GM21529 (cell line): ENCODE results near the gene PCDHGA1.
A peak's percentile ranks its signal among the peaks of the same experiment; 100 is the strongest.
"Not testable (repeated sequence)": the region's sequence is repeated elsewhere in the genome, so short reads cannot be mapped to it uniquely, and the experiment has no call there.

Experiments used
- ATAC-seq: cut with Tn5 transposase; IDR thresholded peaks from one replicate; pipeline ENCODE4 v1.9.1; 2021; ENCODE audit not compliant: unreplicated experiment

Gene PCDHGA1

GRCh38 chr5:141409598-141410306, 79.4 kb downstream of the PCDHGA1 start:
- ATAC-seq, result no peak

- ATAC-seq, result no peak
Measured at GRCh38 chr5:141411575-141411974, 81.3 kb downstream of the PCDHGA1 start.

- ATAC-seq, result peak; percentile 68
Measured at GRCh38 chr5:141412854-141413539, 82.7 kb downstream of the PCDHGA1 start, which contains the start of gene PCDHGA10. TSS of gene PCDHGA10 (plus strand) at chr5:141412987. CDS start at chr5:141413176, 189 bp downstream.

GRCh38 chr5:141413540-141414069, 83.3 kb downstream of the PCDHGA1 start:
- ATAC-seq, result no peak

GRCh38 chr5:141414548-141415274, 84.4 kb downstream of the PCDHGA1 start:
- not testable (repeated sequence) for ATAC-seq

GRCh38 chr5:141415275-141415618, 84.9 kb downstream of the PCDHGA1 start:
- not testable (repeated sequence) for ATAC-seq

- peak; percentile 73 for ATAC-seq
Measured at GRCh38 chr5:141417494-141418172, 87.3 kb downstream of the PCDHGA1 start, which contains the start of gene PCDHGB7. TSS of gene PCDHGB7 (plus strand) at chr5:141417677. CDS start at chr5:141417860, 183 bp downstream.

GRCh38 chr5:141419074-141419880, 89.0 kb downstream of the PCDHGA1 start:
- ATAC-seq, result no peak

GRCh38 chr5:141420855-141421488, 90.7 kb downstream of the PCDHGA1 start, which contains the start of gene PCDHGA11:
TSS of gene PCDHGA11 (plus strand) at chr5:141421051. CDS start at chr5:141421228, 177 bp downstream.
- ATAC-seq, result no peak

- ATAC-seq, result no peak
Measured at GRCh38 chr5:141421489-141421855, 91.2 kb downstream of the PCDHGA1 start.

GRCh38 chr5:141422742-141423291, 92.5 kb downstream of the PCDHGA1 start:
- no peak for ATAC-seq

- ATAC-seq, result no peak
Measured at GRCh38 chr5:141427783-141428426, 97.6 kb downstream of the PCDHGA1 start.

- ATAC-seq, result peak; percentile 93
Measured at GRCh38 chr5:141430332-141431113, 100.2 kb downstream of the PCDHGA1 start, which contains the start of gene PCDHGA12. TSS of gene PCDHGA12 (plus strand) at chr5:141430507. CDS start at chr5:141430760, 253 bp downstream.

- peak; percentile 32 for ATAC-seq
Measured at GRCh38 chr5:141431286-141431685, 101.0 kb downstream of the PCDHGA1 start.

GRCh38 chr5:141432308-141432707, 102.0 kb downstream of the PCDHGA1 start:
- not testable (repeated sequence) for ATAC-seq

GRCh38 chr5:141432726-141433125, 102.4 kb downstream of the PCDHGA1 start:
- ATAC-seq, result not testable (repeated sequence)

GRCh38 chr5:141434006-141434405, 103.7 kb downstream of the PCDHGA1 start:
- no peak for ATAC-seq

GRCh38 chr5:141437221-141437620, 106.9 kb downstream of the PCDHGA1 start:
- no peak for ATAC-seq
